Activated CD4-positive, alpha-beta memory T cell treated with anti-CD3 and anti-CD28 coated beads for 36 hours (primary cell): ENCODE measurements around the gene PADI3. TPM values are rescaled to one million over a fixed set of nuclear protein-coding genes. Genes with fewer than 3 reads are reported as not detected.
A peak's percentile ranks its signal among the peaks of the same experiment; 100 is the strongest.

Experiments used
- CTCF ChIA-PET: fragments of 350-600 bp; sonication (Branson Sonifier 250); formaldehyde crosslinking; loops from one replicate; lab custom pipeline; 2021; ENCODE audit warnings: antibody characterized with exemption, inconsistent platforms; lab: Charles Lee
- POLR2A ChIA-PET: fragments of 350-600 bp; sonication (Branson Sonifier 250); formaldehyde crosslinking; loops from one replicate; lab custom pipeline; 2021; ENCODE audit warnings: antibody characterized with exemption; lab: Charles Lee
- DNase-seq: peaks from one replicate; pipeline ENCODE4 v3.0.0-alpha.2; 2020
- H3K27ac Mint-ChIP-seq: one replicate; pipeline ENCODE4 v1.8.0; 2021; ENCODE audit warnings: mixed read lengths
- H3K27me3 Mint-ChIP-seq: one replicate; pipeline ENCODE4 v1.8.0; 2021; ENCODE audit warnings: mixed read lengths
- H3K36me3 Mint-ChIP-seq: one replicate; pipeline ENCODE4 v1.8.0; 2021; ENCODE audit warnings: mixed read lengths
- H3K4me1 Mint-ChIP-seq: one replicate; pipeline ENCODE4 v1.8.0; 2021; ENCODE audit warnings: low read depth, mixed read lengths
- H3K4me3 Mint-ChIP-seq: one replicate; pipeline ENCODE4 v1.8.0; 2021; ENCODE audit warnings: mild to moderate bottlenecking, mixed read lengths
- H3K9me3 Mint-ChIP-seq: one replicate; pipeline ENCODE4 v1.8.0; 2021; ENCODE audit warnings: mixed read lengths
- intact Hi-C: fragments of 100-400 bp; cut with micrococcal nuclease; formaldehyde crosslinking; loops from one replicate; pipeline ENCODE4 v1.15.1; 2023
- total RNA-seq, 2 experiments: library from RNA; stranded (reverse); gene quantifications; one replicate each; pipeline ENCODE4 v1.2.3, GENCODE V29; 2021

Gene PADI3
- total RNA-seq, result not detected

GRCh38 chr1:17248781-17249180, at the start of gene PADI3:
PADI3 (plus strand) TSS chr1:17249098; CDS start chr1:17249138, 40 bp downstream.
- Mint-ChIP-seq H3K36me3 (no peaks in the 10 kb centered on the region), H3K27me3 (peaks cover 13% of the 10 kb centered on the region), H3K4me3 (no peak within 1 kb of the TSS), H3K27ac (no peak within 1 kb of the TSS), H3K9me3 (no peaks in the 10 kb centered on the region), H3K4me1 (no peaks in the 10 kb centered on the region)
- DNase-seq, result no peak
- ChIA-PET POLR2A (no interaction called here), CTCF (interaction anchor here (1.6 kb wide), 1 partner anchor 12 kb away, joined by 6 read pairs; no protein-coding TSS in a partner anchor)
- intact Hi-C loops, result no loop called here

GRCh38 chr1:17199267-17200044, 49.4 kb upstream of the PADI3 start:
- peak; percentile 36 for DNase-seq
- CTCF ChIA-PET, result no interaction called here

GRCh38 chr1:17200246-17200645, 48.7 kb upstream of the PADI3 start:
- no peak overlapping the region for H3K4me3 Mint-ChIP-seq
- peak; percentile 7 for DNase-seq
- intact Hi-C loops, result no loop called here
- ChIA-PET POLR2A (no interaction called here), CTCF (no interaction called here)
- no peaks in the 10 kb centered on the region for H3K9me3 Mint-ChIP-seq
- peak overlapping the region; percentile 52 for H3K27ac Mint-ChIP-seq
- H3K4me1 Mint-ChIP-seq, result peaks cover 36% of the 10 kb centered on the region
- H3K27me3 Mint-ChIP-seq, result peaks cover 13% of the 10 kb centered on the region
- no peaks in the 10 kb centered on the region for H3K36me3 Mint-ChIP-seq

More at GRCh38 chr1:17199267-17200044, 49.4 kb upstream of the PADI3 start:
- peaks cover 11% of the 10 kb centered on the region for H3K27me3 Mint-ChIP-seq
- POLR2A ChIA-PET, result no interaction called here
- no peaks in the 10 kb centered on the region for H3K9me3 Mint-ChIP-seq
- H3K36me3 Mint-ChIP-seq, result no peaks in the 10 kb centered on the region
- no peak overlapping the region for H3K4me3 Mint-ChIP-seq
- intact Hi-C loops, result no loop called here
- H3K27ac Mint-ChIP-seq, result no peak overlapping the region
- H3K4me1 Mint-ChIP-seq, result peaks cover 36% of the 10 kb centered on the region

- Mint-ChIP-seq H3K36me3 (no peaks in the 10 kb centered on the region), H3K4me1 (peaks cover 36% of the 10 kb centered on the region), H3K27ac (no peak overlapping the region), H3K27me3 (peaks cover 16% of the 10 kb centered on the region), H3K4me3 (no peak overlapping the region), H3K9me3 (no peaks in the 10 kb centered on the region)
- POLR2A ChIA-PET, result no interaction called here
- CTCF ChIA-PET, result interaction anchor here (1.0 kb wide), 1 partner anchor 76 kb away, joined by 6 read pairs; no protein-coding TSS in a partner anchor
- intact Hi-C loops, result no loop called here
- DNase-seq, result peak; percentile 6
These were observed 48.1 kb upstream of the PADI3 start for GRCh38 chr1:17200756-17201155.

- H3K27me3 Mint-ChIP-seq, result peaks cover 17% of the 10 kb centered on the region
- intact Hi-C loops, result no loop called here
- CTCF ChIA-PET, result interaction anchor here (1.0 kb wide), 1 partner anchor 76 kb away, joined by 6 read pairs; no protein-coding TSS in a partner anchor
- H3K4me1 Mint-ChIP-seq, result peaks cover 36% of the 10 kb centered on the region
- POLR2A ChIA-PET, result no interaction called here
- H3K27ac Mint-ChIP-seq, result peak overlapping the region; percentile 40
- H3K36me3 Mint-ChIP-seq, result no peaks in the 10 kb centered on the region
- no peak overlapping the region for H3K4me3 Mint-ChIP-seq
- H3K9me3 Mint-ChIP-seq, result no peaks in the 10 kb centered on the region
- DNase-seq, result peak; percentile 57
These were observed 47.5 kb upstream of the PADI3 start for GRCh38 chr1:17201201-17202021.

GRCh38 chr1:17204546-17205440, 44.1 kb upstream of the PADI3 start, which contains the start of gene PADI1:
PADI1 (plus strand) TSS chr1:17205128; CDS start chr1:17205218, 90 bp downstream.
- intact Hi-C loops, result no loop called here
- H3K4me1 Mint-ChIP-seq, result peaks cover 42% of the 10 kb centered on the region
- no peak within 1 kb of the TSS for H3K27ac Mint-ChIP-seq
- H3K4me3 Mint-ChIP-seq, result no peak within 1 kb of the TSS
- H3K9me3 Mint-ChIP-seq, result no peaks in the 10 kb centered on the region
- no peaks in the 10 kb centered on the region for H3K36me3 Mint-ChIP-seq
- ChIA-PET CTCF (interaction anchor here (1.1 kb wide), 1 partner anchor 79 kb away, joined by 3 read pairs; no protein-coding TSS in a partner anchor), POLR2A (no interaction called here)
- peaks cover 21% of the 10 kb centered on the region for H3K27me3 Mint-ChIP-seq
- DNase-seq, result no peak

GRCh38 chr1:17205652-17206051, 43.2 kb upstream of the PADI3 start:
- intact Hi-C loops, result no loop called here
- ChIA-PET CTCF (interaction anchor here (1.1 kb wide), 1 partner anchor 80 kb away, joined by 3 read pairs; no protein-coding TSS in a partner anchor), POLR2A (no interaction called here)
- no peak for DNase-seq
- Mint-ChIP-seq H3K4me1 (peaks cover 37% of the 10 kb centered on the region), H3K27me3 (peaks cover 21% of the 10 kb centered on the region), H3K9me3 (no peaks in the 10 kb centered on the region), H3K36me3 (no peaks in the 10 kb centered on the region), H3K4me3 (no peak overlapping the region), H3K27ac (no peak overlapping the region)

- ChIA-PET POLR2A (no interaction called here), CTCF (interaction anchor here (1.1 to 1.9 kb wide), 2 partner anchors 31 to 80 kb away, joined by 3 to 10 read pairs; no protein-coding TSS in a partner anchor)
- H3K4me3 Mint-ChIP-seq, result no peak overlapping the region
These were observed 42.7 kb upstream of the PADI3 start for GRCh38 chr1:17206196-17206595.

GRCh38 chr1:17207046-17207445, 41.9 kb upstream of the PADI3 start:
- CTCF ChIA-PET, result interaction anchor here (0.9 to 1.9 kb wide), 2 partner anchors 30 to 81 kb away, joined by 3 to 10 read pairs; no protein-coding TSS in a partner anchor
- intact Hi-C loops, result no loop called here
- peaks cover 25% of the 10 kb centered on the region for H3K4me1 Mint-ChIP-seq
- no peak for DNase-seq
- POLR2A ChIA-PET, result no interaction called here
- no peaks in the 10 kb centered on the region for H3K36me3 Mint-ChIP-seq
- H3K27me3 Mint-ChIP-seq, result peaks cover 21% of the 10 kb centered on the region
- H3K27ac Mint-ChIP-seq, result no peak overlapping the region
- H3K4me3 Mint-ChIP-seq, result no peak overlapping the region
- no peaks in the 10 kb centered on the region for H3K9me3 Mint-ChIP-seq

More at GRCh38 chr1:17206196-17206595, 42.7 kb upstream of the PADI3 start:
- peaks cover 21% of the 10 kb centered on the region for H3K27me3 Mint-ChIP-seq
- peaks cover 31% of the 10 kb centered on the region for H3K4me1 Mint-ChIP-seq
- no peaks in the 10 kb centered on the region for H3K36me3 Mint-ChIP-seq
- no peaks in the 10 kb centered on the region for H3K9me3 Mint-ChIP-seq
- intact Hi-C loops, result no loop called here
- H3K27ac Mint-ChIP-seq, result no peak overlapping the region
- no peak for DNase-seq

GRCh38 chr1:17207540-17207939, 41.4 kb upstream of the PADI3 start:
- DNase-seq, result no peak
- intact Hi-C loops, result no loop called here
- H3K36me3 Mint-ChIP-seq, result no peaks in the 10 kb centered on the region
- no peaks in the 10 kb centered on the region for H3K9me3 Mint-ChIP-seq
- H3K4me1 Mint-ChIP-seq, result peaks cover 25% of the 10 kb centered on the region
- peaks cover 23% of the 10 kb centered on the region for H3K27me3 Mint-ChIP-seq
- H3K4me3 Mint-ChIP-seq, result no peak overlapping the region
- H3K27ac Mint-ChIP-seq, result no peak overlapping the region
- ChIA-PET POLR2A (no interaction called here), CTCF (interaction anchor here (0.7 to 1.9 kb wide), 4 partner anchors 9 to 81 kb away, joined by 3 to 10 read pairs (median 3); no protein-coding TSS in a partner anchor)

GRCh38 chr1:17207966-17208418, 40.9 kb upstream of the PADI3 start:
- intact Hi-C loops, result no loop called here
- Mint-ChIP-seq H3K27me3 (peaks cover 24% of the 10 kb centered on the region), H3K4me1 (peaks cover 25% of the 10 kb centered on the region), H3K9me3 (no peaks in the 10 kb centered on the region), H3K27ac (no peak overlapping the region), H3K4me3 (no peak overlapping the region), H3K36me3 (no peaks in the 10 kb centered on the region)
- ChIA-PET CTCF (interaction anchor here (0.7 to 1.9 kb wide), 4 partner anchors 9 to 82 kb away, joined by 3 to 10 read pairs (median 3); no protein-coding TSS in a partner anchor), POLR2A (no interaction called here)
- DNase-seq, result peak; percentile 80
